Glutamatergic neuron (in vitro differentiated cells): ENCODE results near the gene MRPS18A. TPM values are rescaled to one million over a fixed set of nuclear protein-coding genes. Genes with fewer than 3 reads are reported as not detected.

ENCODE experiments used
- DNase-seq: peaks from one replicate; pipeline ENCODE4 v3.0.0; 2022
- H3K27ac Mint-ChIP-seq: one replicate; pipeline ENCODE4 v1.8.0; 2020; ENCODE audit warnings: mild to moderate bottlenecking, mixed read lengths, inconsistent platforms; ENCODE audit not compliant: unreplicated experiment
- H3K27me3 Mint-ChIP-seq: one replicate; pipeline ENCODE4 v1.8.0; 2020; ENCODE audit warnings: mild to moderate bottlenecking, moderate library complexity, mixed read lengths, inconsistent platforms; ENCODE audit not compliant: unreplicated experiment
- H3K36me3 Mint-ChIP-seq: one replicate; pipeline ENCODE4 v1.8.0; 2020; ENCODE audit warnings: mild to moderate bottlenecking, mixed read lengths, inconsistent platforms; ENCODE audit not compliant: unreplicated experiment
- H3K4me1 Mint-ChIP-seq: one replicate; pipeline ENCODE4 v1.8.0; 2020; ENCODE audit warnings: mild to moderate bottlenecking, low read depth, mixed read lengths, inconsistent platforms; ENCODE audit not compliant: unreplicated experiment
- H3K4me3 Mint-ChIP-seq: one replicate; pipeline ENCODE4 v1.8.0; 2020; ENCODE audit warnings: mild to moderate bottlenecking, mixed read lengths, inconsistent platforms; ENCODE audit not compliant: unreplicated experiment
- H3K9me3 Mint-ChIP-seq: one replicate; pipeline ENCODE4 v1.8.0; 2020; ENCODE audit warnings: mild to moderate bottlenecking, moderate library complexity, mixed read lengths, inconsistent platforms; ENCODE audit not compliant: unreplicated experiment
- CTCF ChIP-seq: fragments of 200-600 bp; sonication (generic); IDR thresholded peaks from one replicate; pipeline ENCODE4 v1.5.0; 2021; ENCODE audit not compliant: partially characterized antibody, unreplicated experiment
- total RNA-seq: library from RNA; stranded (reverse); fragmentation: NEBNext Ultra II Directional; extraction: Animal tissue kit (Norgen Biotek cat#: 25700); gene quantifications from one replicate; pipeline ENCODE4 v1.2.1, GENCODE V29; 2021; ENCODE audit not compliant: unreplicated experiment

MRPS18A gene
- total RNA-seq, 1 donor from 2014 or later: 27.7 TPM

DNA sequence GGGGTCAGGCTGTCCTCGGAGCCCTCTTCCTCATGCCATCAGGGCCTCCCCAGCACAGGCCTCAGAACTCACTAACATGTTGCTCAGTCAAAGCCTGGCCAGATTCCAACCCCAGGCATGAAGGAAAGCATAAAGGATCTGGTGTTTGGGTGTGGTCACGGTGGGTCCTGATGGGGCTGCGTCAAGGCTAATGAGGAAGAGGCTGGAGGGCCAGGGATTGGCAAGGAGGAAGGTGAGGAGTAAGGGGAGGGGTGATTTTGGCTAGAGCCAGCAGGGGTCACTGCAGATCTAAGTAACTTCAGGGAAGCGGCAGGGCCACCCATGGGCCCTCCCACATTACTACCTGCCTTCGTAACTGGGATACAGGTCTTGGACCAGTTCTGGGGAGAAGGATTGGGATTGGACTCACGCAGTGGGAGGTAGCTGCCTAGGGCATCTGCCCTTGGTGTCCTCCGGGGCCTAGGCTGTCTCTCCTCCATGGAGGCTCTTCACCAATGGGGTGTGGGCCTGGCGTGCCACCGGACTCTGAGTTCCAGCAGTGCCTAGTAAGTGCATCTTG, 36.2 kb upstream of the MRPS18A start:
- Mint-ChIP-seq H3K4me1 (no peaks in the 10 kb centered on the region), H3K36me3 (no peaks in the 10 kb centered on the region), H3K4me3 (no peak overlapping the region), H3K27ac (no peak overlapping the region), H3K27me3 (peaks cover 4% of the 10 kb centered on the region), H3K9me3 (peaks cover 9% of the 10 kb centered on the region)
- no peak for DNase-seq
- peak; percentile 38 for TF ChIP-seq CTCF

DNA sequence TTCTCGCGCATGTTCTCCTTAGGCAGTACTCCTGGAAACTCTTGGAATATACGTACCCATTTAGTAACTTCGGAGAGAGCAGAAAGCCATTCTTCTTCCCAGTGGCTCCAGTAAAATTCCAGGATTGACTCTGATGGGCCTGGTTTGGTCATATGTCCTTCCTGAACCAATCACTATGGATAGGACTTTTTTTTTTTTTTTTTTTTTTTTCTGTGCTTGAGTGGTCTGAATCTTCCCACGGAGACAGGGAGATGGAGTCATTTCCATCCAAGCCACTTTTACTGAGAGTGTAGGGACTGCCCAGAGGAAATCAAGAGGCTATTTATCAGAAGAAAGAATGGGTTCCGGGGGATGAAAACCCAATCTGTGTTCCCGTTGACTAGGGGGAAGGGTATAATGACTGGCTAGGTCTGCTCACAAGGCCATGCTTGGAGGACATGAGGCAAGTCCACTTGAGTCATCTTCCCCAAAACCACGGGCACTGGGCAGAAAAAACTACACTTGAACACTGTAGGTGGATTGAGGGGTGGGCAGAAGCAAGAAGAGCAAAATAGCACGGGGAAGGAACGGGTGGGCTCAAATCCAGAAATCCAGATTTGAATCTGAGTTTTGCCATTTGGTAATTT, 35.4 kb upstream of the MRPS18A start:
- Mint-ChIP-seq H3K9me3 (peaks cover 9% of the 10 kb centered on the region), H3K4me1 (no peaks in the 10 kb centered on the region), H3K27me3 (peaks cover 4% of the 10 kb centered on the region)

DNA sequence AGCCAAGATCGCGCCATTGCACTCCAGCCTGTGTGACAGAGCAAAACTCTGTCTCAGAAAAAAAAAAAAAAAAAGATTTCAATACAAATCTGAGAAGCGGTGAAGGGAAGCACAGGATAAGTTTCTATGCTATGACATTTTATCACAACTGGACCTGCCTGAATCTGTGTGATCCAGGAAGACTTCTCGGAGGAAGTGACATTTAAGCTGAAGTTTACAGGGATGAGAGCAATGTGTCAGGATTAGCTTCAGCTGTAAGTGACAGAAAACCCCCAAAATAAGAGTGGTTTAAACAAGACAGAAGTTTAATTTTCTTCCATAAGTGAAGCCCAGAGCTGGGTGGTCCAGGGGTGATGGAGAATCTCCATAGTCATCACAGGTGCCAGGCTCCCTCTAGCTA, 33.4 kb upstream of the MRPS18A start:
- peaks cover 5% of the 10 kb centered on the region for H3K27me3 Mint-ChIP-seq
- no peak for DNase-seq
- H3K4me1 Mint-ChIP-seq: peaks cover 4% of the 10 kb centered on the region
- no peaks in the 10 kb centered on the region for H3K36me3 Mint-ChIP-seq
- H3K9me3 Mint-ChIP-seq: peaks cover 7% of the 10 kb centered on the region
- no peak for TF ChIP-seq CTCF
- no peak overlapping the region for H3K27ac Mint-ChIP-seq
- no peak overlapping the region for H3K4me3 Mint-ChIP-seq

More for the DNA sequence above, 35.4 kb upstream of the MRPS18A start:
- Mint-ChIP-seq H3K4me3 (no peak overlapping the region), H3K27ac (no peak overlapping the region), H3K36me3 (no peaks in the 10 kb centered on the region)
- DNase-seq: no peak
- TF ChIP-seq CTCF: no peak

DNA sequence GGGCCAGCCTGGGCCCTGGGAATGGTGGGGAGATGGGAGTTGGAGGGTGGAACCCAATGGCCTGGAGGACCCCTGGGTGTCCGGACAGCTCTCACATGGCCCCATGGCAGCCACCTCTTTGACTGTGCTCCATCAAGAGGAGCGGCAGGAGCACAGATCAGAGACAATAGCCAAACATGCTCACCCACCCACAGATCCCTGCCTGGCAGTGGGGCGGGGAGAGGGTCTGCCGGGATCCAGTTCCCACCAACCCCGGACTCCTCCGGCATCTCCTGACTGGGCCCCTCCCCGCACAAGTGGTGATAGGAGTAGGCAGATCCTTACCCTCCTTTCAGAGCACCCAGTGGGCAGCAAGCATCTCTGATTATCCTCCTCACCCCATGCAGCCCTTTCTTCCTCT, 31.9 kb upstream of the MRPS18A start:
- Mint-ChIP-seq H3K4me3 (no peak overlapping the region), H3K27me3 (peaks cover 6% of the 10 kb centered on the region), H3K27ac (no peak overlapping the region), H3K9me3 (peaks cover 4% of the 10 kb centered on the region), H3K4me1 (peaks cover 11% of the 10 kb centered on the region), H3K36me3 (no peaks in the 10 kb centered on the region)
- no peak for TF ChIP-seq CTCF
- no peak for DNase-seq

DNA sequence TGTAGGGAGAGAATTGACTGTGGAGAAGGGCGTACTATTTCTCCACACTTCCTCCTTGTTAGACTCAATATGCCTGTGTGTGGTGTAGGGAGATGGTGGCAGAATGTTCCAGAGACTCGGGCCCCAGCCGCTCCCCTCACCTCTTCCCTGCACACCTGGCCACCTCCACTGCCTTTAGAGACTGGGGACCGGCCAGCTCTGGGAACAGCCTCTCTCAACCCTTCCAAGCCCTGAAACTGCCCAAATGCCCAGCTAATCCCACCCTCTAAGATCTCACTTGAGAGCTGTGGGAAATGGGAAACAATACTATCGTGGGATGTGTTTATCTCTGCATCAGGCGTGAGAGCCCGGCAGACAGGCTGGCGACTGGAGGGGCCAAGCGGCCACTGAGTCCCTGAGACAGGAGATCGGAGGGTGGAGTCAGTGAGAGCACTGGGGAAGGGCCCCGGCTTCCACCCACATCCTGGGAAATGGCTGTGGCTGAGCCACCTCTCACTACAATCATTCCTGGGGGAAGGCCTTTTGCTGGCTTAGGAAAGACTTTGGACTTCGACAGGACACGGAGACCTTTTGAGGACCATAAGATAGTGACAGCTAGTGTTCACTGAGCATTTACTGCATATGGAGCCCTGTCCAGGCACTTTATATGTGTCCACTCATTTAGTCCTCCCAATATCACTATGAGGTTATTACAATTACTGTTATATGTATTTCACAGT, 31.0 kb upstream of the MRPS18A start:
- DNase-seq: no peak
- Mint-ChIP-seq H3K9me3 (peaks cover 4% of the 10 kb centered on the region), H3K27me3 (peaks cover 6% of the 10 kb centered on the region), H3K4me1 (peaks cover 11% of the 10 kb centered on the region), H3K4me3 (no peak overlapping the region), H3K36me3 (no peaks in the 10 kb centered on the region), H3K27ac (no peak overlapping the region)
- TF ChIP-seq CTCF: no peak
